GM19328 (cell line): Measurements from ENCODE around the gene SC5D.

Experiments
- ATAC-seq: cut with Tn5 transposase; IDR thresholded peaks from one replicate; pipeline ENCODE4 v1.9.1; 2021; ENCODE audit warnings: mild to moderate bottlenecking, moderate library complexity; ENCODE audit not compliant: unreplicated experiment

The SC5D gene

GRCh38 chr11:121291896-121292494 lies 576 bp upstream of the SC5D start:
- peak; percentile 25 for ATAC-seq

GRCh38 chr11:121293288-121293594 lies 670 bp downstream of the SC5D start:
- no peak for ATAC-seq

DNA sequence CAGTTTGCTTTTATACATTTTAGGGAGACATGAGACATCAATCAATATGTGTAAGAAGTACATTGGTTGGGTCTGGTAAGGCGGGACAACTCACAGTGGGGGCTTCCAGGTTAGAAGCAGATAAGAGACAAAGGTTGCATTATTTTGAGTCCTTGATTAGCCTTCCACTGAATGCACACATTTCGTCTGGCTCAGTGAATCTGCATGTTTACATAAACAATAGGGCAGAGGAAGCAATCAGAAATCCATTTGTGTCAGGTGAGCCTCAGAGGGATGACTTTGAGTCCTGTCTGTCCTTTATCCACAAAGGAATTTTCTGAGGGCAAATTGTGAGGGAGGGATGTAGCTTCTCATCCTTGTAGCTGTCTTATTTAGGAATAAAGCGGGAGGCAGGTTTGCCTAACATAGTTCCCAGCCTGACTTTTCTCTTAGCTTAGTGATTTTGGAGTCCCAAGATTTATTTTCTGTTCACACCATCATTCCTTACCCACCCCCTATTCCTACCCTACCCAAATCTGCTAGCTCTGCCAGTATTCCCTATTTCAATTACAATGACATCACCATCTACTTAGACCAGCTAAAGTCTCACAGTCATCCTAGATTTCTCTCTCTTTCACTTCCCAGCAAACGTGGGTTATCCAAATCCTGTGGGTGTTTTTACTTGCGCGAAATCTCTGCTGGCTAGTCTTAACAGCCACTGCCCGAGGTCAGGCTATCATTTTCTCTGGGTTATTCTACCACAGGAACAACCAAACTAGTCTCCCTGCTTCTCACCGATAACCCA lies 2.9 kb downstream of the SC5D start:
- ATAC-seq, result no peak

- ATAC-seq, result no peak
These were observed 5.3 kb downstream of the SC5D start for GRCh38 chr11:121297872-121298271.

DNA sequence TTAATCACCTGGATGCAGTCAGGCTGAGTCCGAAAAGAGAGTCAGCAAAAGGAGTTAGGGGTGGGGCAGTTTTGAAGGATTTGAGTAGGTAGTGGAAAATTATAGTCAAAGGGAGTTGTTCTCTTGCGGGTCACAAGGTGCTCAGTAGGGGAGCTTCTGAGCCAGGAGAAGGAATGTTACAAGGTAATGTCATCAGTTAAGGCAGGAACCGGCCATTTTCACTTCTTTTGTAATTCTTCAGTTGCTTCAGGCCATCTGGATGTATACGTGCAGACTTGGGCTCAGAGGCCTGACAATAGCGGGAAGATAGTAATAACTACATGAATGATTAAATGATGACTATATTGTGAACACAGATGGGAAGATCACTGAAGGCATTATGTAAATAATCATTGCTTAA lies 6.2 kb downstream of the SC5D start:
- ATAC-seq, result no peak

DNA sequence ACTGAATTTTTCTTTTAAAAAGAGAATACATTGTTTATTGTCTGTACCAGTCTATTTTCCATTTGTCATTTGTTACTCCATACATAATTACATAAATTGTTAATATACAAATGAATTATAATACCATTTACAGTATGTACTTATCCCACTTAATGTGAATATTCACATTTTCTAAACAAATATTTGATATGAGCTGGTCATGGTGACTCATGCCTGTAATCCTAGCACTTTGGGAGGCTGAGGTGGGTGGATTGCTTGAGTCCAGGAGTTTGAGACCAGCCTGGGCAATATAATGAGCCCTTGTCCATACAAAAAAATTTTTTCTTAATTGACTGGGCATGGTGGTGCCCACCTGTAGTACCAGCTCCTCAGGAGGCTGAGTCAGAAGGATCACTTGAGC lies 6.8 kb downstream of the SC5D start:
- no peak for ATAC-seq

DNA sequence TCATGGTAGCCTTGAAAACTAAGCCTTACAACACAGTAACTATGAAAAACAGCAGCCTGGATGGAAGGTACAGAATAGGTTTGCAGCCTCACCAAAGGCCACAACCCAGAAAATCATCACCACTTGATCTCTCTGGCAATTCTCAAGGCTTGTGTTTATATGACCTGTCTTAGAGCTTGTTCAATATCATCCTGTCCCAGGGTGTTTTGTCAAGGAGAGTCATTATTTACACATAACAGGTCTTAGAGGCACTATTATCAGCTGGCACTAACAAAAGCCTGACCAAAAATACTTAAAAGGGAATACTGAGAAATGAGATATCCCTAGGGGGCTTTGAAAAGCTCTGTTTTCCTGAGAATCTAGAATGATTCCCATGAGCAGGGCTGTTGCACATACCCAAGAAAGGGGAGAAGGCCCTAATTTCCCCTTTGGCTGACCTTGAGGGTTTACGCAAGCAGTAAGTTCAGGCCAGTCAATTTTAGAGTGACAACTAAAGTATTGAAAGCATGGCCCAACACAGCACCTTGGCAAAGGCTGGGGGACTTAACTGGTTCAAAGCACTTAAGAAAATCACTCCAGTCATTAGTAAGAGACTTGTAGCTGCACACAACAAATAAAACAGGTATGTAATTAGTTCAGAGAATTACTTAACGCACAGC lies 7.9 kb downstream of the SC5D start:
- ATAC-seq, result no peak

GRCh38 chr11:121300972-121301699 lies 8.6 kb downstream of the SC5D start:
- ATAC-seq, result no peak

DNA sequence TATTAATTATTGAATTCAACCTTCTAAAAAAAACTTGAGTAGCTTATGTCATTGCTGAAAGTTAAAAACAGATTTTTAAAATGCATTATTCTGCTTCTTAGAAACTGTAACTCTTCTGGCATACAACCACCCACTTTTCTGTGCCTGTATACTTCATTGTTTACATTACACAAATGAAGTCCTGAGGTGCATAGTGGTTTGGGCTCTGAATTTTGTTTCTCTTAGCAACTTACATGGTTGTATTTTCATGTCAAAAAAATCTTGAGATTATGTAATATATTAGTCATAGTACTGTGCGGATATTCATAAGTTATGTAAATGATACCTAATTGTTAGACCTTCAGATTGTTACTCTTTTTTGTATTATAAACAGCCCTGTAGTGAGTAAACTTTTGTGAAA lies 12.2 kb downstream of the SC5D start:
- no peak for ATAC-seq

DNA sequence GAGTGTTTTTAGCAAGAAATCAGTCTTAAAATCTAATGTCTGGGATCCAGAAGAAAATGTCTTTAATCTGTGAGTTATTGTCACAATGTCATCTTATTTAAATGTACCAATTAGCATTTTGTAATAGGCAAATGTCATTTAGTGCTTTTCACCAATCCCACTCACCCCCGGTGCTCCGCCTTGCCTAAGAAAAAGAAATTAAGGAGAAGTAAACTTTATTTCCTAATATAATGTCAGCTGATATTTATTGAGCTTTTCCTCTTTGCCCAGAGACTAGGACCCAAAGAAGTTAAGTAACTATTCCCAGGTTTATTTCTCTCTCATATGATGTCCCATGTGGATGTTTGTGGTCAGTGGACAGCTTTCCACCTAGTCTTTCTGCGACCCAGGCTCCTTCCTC lies 16.2 kb downstream of the SC5D start:
- ATAC-seq, result no peak

DNA sequence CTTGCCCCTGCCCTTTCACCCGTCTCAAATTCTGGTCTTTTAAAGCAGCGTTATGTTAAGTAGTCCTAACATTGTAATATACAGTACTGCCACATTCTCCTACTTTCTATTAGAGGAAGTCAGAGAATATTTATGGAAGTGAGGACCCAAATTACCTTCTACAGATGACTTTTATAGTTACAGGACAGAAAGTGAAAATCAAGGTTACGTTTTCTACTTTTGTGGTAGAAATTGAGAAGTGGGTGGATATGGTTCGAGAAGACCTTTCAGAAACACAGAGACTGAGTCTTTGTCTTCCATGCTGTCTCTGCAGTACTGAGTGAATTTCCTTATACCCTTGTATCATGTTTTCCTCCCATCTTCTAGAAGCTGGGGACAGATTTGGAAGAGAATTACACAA lies 17.1 kb downstream of the SC5D start:
- ATAC-seq, result peak; percentile 83

DNA sequence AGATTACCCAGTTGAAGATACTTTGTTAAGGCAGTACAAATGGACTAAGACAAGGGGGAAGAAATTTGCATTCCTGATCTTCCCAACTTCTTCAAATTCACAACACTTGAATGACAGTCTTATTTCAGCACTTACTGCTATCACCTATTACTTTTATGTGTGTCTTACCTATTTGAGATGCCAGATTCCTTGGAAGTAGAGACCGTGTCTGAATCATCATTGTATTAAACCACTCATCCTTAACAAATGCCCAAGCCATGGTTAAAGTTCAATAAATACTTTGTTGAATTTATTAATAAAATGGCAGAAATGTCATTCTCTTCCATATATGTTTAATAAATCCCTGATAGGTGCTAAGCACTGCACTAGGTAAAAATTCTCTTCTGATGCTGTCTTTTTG lies 18.3 kb downstream of the SC5D start:
- ATAC-seq, result no peak

- ATAC-seq, result no peak
These were observed 18.8 kb downstream of the SC5D start for GRCh38 chr11:121311373-121311772.

DNA sequence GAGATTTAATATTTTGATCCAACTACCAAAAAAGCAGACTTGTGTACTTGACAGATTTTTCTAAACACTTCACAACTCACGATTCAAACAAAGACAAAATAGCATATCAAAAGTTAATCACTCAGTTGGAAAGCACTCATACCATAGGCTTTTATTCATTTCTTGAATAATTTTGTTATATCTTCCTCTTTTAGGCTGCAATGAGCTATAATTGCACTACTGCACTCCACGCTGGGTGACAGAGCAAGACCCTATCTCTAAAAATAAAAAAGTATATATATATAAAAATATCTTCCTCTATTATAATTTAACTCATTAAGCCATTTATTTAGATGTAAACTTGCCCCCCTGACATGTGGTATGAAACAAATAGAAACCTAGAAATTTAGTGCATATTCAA lies 19.9 kb downstream of the SC5D start:
- no peak for ATAC-seq

- no peak for ATAC-seq
These were observed 26.6 kb downstream of the SC5D start for GRCh38 chr11:121318848-121319834.

GRCh38 chr11:121321614-121322243 lies 29.2 kb downstream of the SC5D start:
- peak; percentile 51 for ATAC-seq

- no peak for ATAC-seq
These were observed 30.6 kb downstream of the SC5D start for GRCh38 chr11:121323046-121323607.

DNA sequence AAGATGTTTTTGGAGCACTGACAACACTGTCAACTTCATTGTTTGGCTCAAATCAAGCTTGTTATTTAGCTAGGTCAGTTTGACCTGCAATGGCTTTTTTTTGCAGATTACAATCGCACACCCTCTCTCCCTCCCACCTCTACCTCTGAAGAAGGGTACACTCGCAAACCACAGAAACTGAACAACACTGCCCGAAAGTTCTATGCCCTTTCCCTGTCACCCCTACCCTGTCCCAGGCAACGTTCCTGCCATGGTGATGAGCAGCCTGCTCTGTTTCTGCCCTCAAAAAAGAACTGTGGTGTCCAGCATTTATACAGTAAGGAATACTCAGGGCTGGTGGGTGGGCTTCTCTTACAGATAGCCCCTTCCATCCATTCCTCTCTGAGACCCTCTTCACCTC lies 33.7 kb downstream of the SC5D start:
- ATAC-seq, result no peak

- ATAC-seq, result no peak
These were observed 35.0 kb downstream of the SC5D start for GRCh38 chr11:121327553-121327952.
